Peyer's patch (tissue), 4 donors: ENCODE results near the gene RPL22.

Experiments
- POLR2A ChIP-seq, 2 donors: fragments of 450-650 bp; IDR thresholded peaks; one replicate each; pipeline ENCODE4 v1.5.1; 2017; ENCODE audit warnings: antibody characterized with exemption in 2 of 2, mild to moderate bottlenecking in 2 of 2, moderate library complexity in 2 of 2
- TF ChIP-seq, protein P1 (sequence below), 6 experiments: fragments of 450-650 bp in 4 of 6; fragments of 200-600 bp in 2 of 6; sonication (generic) in 1 of 6; IDR thresholded peaks; one replicate each; pipeline ENCODE4 v1.5.1; 2017 to 2019; ENCODE audit warnings: antibody characterized with exemption in 6 of 6, mild to moderate bottlenecking in 3 of 6, moderate library complexity in 1 of 6

GRCh38 chr1:6145396-6145750 lies 54.0 kb downstream of the RPL22 start:
- TF ChIP-seq, protein P1, sequence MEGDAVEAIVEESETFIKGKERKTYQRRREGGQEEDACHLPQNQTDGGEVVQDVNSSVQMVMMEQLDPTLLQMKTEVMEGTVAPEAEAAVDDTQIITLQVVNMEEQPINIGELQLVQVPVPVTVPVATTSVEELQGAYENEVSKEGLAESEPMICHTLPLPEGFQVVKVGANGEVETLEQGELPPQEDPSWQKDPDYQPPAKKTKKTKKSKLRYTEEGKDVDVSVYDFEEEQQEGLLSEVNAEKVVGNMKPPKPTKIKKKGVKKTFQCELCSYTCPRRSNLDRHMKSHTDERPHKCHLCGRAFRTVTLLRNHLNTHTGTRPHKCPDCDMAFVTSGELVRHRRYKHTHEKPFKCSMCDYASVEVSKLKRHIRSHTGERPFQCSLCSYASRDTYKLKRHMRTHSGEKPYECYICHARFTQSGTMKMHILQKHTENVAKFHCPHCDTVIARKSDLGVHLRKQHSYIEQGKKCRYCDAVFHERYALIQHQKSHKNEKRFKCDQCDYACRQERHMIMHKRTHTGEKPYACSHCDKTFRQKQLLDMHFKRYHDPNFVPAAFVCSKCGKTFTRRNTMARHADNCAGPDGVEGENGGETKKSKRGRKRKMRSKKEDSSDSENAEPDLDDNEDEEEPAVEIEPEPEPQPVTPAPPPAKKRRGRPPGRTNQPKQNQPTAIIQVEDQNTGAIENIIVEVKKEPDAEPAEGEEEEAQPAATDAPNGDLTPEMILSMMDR (IDR thresholded peaks at IDR 0.05) = no peak
- TF ChIP-seq POLR2A (IDR thresholded peaks at IDR 0.05) = no peak
